ENCODE data around the gene INAFM2. TPM values are rescaled to one million over a fixed set of nuclear protein-coding genes. Genes with fewer than 3 reads are reported as not detected.

The INAFM2 gene
- total and polyA plus RNA-seq, 2 donors (not counting 3 experiments of a cell fraction or from before 2014, with no cell fraction given): 10.4 to 24.1 TPM

DNA sequence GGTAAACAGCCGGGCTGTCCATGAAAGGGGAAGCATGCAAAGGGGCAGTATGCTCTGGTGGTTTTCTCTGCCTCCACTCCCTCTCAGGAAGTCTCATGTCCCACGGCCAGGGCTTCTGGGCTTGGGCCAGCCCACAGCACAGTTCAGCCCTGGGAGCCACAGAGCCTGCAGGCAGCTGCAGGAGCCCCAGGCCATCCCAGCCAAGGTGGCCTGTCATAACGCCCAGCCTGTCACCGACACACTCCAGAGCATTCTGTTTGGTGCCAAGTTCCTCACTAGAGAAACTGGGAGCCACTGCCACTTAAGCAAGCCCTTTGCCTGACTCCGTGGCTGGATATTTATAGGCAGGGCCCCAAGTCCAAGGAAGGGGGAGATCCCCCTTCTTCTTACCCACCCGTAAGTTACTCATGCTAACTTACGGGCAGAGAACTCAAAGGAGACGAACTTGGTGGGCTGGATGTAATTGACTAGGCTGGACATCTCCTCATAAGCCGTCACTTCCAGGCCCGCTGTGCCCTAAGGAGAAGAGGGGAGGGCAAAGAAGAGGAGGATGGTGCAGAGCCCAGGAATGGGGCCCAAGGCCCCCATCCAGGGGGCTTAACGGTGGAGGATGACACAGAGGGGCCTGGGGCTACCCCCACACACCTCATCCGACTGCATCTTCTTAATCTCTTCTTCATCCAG, 27.5 kb upstream of the INAFM2 start:
- ChIA-PET POLR2A (no interaction called here), CTCF (interaction anchor here (0.6 to 1.5 kb wide), 2 partner anchors 17 to 21 kb away, joined by 3 to 5 read pairs; no protein-coding TSS in a partner anchor)
- dilution Hi-C loops (cut with MboI; ENCODE audit: extremely low pct_ligation_motif_present, low sequenced_read_pairs) (no loop called here), intact Hi-C loops (cut with micrococcal nuclease) (no loop called here)
- no peaks in the 10 kb centered on the region for H3K9me3 ChIP-seq (replicated peaks; ENCODE audit: control insufficient read depth, insufficient read depth, low read length)
- no peak overlapping the region for H3K4me3 ChIP-seq (replicated peaks in 1 of 3; ENCODE audit: insufficient read depth in 1 of 3, low read depth in 1 of 3, low read length in 3 of 3)
- H4K20me1 ChIP-seq (replicated peaks; ENCODE audit: control insufficient read depth, extremely low read depth, insufficient read depth, low read length): no peaks in the 10 kb centered on the region
- TF ChIP-seq MAX (IDR thresholded peaks at IDR 0.05; ENCODE audit: insufficient read depth, insufficient read length) (no peak), MYC (IDR thresholded peaks at IDR 0.05; ENCODE audit: low read depth, low read length) (no peak), GATA2 (IDR thresholded peaks at IDR 0.05; ENCODE audit: insufficient read depth, insufficient read length, low read depth, low read length) (no peak), FOS (IDR thresholded peaks at IDR 0.05; ENCODE audit: borderline replicate concordance, insufficient read depth, low read length) (no peak), POLR2A (IDR thresholded peaks at IDR 0.05; ENCODE audit: low read depth, low read length) (no peak), POLR2AphosphoS5 (IDR thresholded peaks at IDR 0.05; ENCODE audit: insufficient read depth, low read depth, low read length) (no peak), CTCF (IDR thresholded peaks at IDR 0.05; ENCODE audit: extremely low read depth in 1 of 2, insufficient read depth in 1 of 2, low read depth in 1 of 2, low read length in 2 of 2) (no peak), EZH2 (IDR thresholded peaks at IDR 0.05; ENCODE audit: borderline replicate concordance, low read depth, low read length, severe bottlenecking) (no peak), JUN (IDR thresholded peaks at IDR 0.05; ENCODE audit: borderline replicate concordance, insufficient read depth, insufficient read length, low read depth) (no peak)
- H2AFZ ChIP-seq (ENCODE audit: low read depth, low read length): no peak overlapping the region
- H3K36me3 ChIP-seq (ENCODE audit: control insufficient read depth in 2 of 2, extremely low read depth in 1 of 2, insufficient read depth in 2 of 2, low read length in 2 of 2): no peaks in the 10 kb centered on the region
- H3K4me2 ChIP-seq (ENCODE audit: insufficient read depth, low read length): no peak overlapping the region
- no peak overlapping the region for H3K9ac ChIP-seq (replicated peaks; ENCODE audit: extremely low read depth, insufficient read depth, low read length)
- DNase-seq (ENCODE audit: low read depth, low spot score) (no peak), FAIRE-seq (no peak)
- H3K79me2 ChIP-seq (ENCODE audit: control insufficient read depth, insufficient read depth, low read length): no peaks in the 10 kb centered on the region
- no TSS peak for BruUV-seq (replicated peaks)
- H3K27me3 ChIP-seq (ENCODE audit: control insufficient read depth in 2 of 2, insufficient read depth in 2 of 2, low read length in 2 of 2): peaks cover 5 to 27% of the 10 kb centered on the region in 2 experiments
- H3K27ac ChIP-seq (ENCODE audit: insufficient read depth, low read depth, low read length): no peak overlapping the region
- no peaks in the 10 kb centered on the region for H3K9me1 ChIP-seq (replicated peaks; ENCODE audit: control insufficient read depth, extremely low read depth, insufficient read depth, low read length)
- H3K4me1 ChIP-seq (ENCODE audit: control insufficient read depth, extremely low read depth, insufficient read depth, low read length): no peaks in the 10 kb centered on the region
